C4-2B (cell line): ENCODE measurements around the gene HOXD4.

Experiments used
- CTCF ChIP-seq: fragments of 450-650 bp; conservative IDR thresholded peaks from 2 replicates; pipeline ENCODE4 v1.5.1; 2017; ENCODE audit warnings: mild to moderate bottlenecking
- ZFX ChIP-seq: fragments of 450-650 bp; IDR thresholded peaks from 2 replicates; pipeline ENCODE4 v1.6.1; 2017

- no peak for TF ChIP-seq CTCF
- no peak for TF ChIP-seq ZFX
These were observed 46.9 kb upstream of the HOXD4 start for GRCh38 chr2:176104316-176105077.
